ENCODE results near the gene TTC6.

The TTC6 gene

DNA sequence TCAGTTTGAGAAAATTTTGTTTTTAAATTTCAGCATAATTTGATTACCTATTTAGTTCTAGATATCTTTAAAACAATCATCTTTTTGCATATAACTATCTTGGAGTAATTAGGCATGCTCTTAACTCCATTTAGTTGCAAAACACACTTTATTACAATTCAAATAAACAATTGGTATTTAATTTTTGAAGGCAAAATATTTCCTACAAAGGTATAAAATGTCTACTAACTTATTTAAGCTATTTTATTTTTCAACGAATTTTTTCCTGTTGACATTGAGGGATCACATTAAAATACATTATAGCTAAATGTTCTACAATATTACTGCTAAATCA, 8.7 kb upstream of the TTC6 start:
- no peak for DNase-seq

DNA sequence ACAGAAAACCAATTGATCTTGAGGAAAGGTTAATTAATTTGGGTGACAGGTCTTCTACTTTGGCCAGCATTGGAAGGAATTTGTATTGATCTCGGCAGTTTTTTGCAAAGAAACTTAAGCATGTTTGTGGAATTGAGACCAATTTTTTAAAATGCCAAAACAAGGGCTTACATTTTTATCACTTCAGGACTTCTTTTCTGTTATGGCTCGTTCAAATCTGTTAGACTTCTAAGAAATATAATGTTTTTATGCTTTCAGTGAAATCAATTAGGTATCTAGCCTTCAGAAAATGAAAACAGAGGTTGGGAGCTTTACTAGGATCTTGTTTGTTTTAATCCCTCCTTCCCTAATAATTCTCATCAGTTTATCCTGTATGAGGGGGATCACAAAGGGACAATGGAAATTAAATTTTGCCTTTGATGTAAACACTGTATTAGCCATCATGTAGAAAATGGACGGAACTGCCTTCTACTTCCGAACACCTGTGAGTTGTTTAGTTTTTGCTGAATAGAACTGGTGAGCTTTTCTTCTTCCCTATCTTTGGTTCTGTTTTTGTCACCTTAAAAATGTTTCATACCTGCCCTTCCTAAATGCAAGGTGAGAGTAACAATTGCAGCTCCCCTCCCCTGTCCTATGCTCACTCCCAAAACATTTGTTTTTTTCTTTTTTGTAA, 8.2 kb upstream of the TTC6 start:
- no peak for DNase-seq

DNA sequence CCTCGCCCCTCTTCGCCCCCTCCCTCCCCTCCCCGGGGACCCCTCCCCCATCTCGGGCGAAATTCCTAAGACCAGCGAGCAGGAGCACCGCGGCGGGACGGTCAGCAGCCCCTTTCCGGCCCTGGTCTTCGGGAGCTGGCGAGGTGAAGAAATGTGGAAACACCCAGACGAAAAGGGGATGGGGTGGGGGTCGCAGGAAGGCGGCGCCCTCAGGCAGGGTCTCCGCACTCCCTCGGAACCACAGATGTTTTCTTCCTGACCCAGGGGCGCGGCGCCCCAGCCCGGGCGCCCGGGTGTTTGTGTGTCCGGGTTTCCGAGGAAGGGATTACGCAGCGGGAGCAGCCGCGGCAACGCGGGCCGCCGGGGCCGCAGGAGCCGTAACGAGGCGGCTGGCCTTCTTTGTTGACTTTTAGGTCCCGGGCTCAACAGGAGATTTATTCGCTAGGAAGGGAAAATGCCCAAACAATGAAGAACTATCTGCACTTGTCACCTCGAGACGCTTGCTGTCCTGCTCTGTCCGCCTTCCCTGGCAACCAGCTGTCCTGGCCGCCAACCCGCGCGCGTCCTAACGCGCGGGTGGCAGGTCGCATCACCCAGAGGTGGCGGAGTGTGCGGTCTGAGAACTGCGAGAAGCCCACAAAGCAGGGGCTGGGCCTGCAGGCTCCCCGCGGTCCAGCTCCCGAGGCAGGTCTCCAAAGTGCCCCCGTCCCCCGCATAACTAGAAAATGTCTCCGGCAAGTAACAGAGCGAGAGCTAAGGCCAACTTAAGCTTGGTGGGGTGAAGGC, 7.4 kb upstream of the TTC6 start:
- no peak for DNase-seq

DNA sequence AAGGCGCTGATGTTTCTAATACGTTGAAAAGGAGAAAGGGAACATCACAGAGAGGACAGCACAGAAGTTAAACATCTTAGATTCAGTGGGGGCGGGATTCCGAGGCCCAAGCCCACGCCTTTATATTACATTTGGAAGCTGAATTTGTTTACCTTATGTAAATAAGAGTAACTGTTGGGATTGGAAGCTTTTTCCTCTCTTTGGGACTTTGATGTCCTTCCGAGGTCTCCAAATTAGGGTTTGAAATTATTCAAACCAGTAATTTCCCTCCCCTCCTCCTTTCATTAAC, 6.8 kb upstream of the TTC6 start:
- no peak for DNase-seq

DNA sequence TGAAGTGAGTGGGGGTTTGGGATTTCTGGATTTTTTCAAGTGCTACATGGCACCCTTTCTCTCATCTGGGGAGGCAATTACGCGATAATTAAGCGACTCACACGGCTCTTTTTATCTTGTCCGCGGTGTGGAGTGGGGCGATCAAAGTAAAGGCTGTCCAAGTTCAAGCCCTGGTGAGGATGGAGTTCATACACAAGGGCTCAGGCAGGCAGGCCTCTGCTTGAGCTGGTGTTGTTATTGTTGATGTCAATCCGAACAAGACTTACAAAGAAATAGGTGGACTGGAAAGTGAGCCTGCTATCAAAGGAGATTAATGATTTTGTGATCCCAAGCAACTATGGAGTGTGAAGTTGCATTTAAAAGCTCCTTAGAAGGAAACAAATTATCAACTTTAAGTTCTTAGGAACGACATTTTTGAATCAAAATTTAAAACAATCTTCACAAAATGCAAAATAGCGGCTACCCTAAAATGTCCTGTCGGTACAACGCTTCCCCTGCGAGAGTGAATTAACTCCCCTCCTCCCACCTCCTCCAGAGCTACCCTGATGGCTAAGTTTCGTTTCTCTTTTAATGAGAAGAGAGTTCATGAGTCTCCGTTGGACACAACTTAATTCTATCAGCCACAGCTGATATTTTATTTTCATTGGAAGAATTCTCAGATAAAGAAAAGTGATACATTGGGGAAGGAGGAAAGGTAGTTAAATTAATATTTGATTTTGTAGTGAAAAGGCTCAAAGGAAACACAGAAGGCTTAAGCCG, 6.3 kb upstream of the TTC6 start:
- DNase-seq: no peak

DNA sequence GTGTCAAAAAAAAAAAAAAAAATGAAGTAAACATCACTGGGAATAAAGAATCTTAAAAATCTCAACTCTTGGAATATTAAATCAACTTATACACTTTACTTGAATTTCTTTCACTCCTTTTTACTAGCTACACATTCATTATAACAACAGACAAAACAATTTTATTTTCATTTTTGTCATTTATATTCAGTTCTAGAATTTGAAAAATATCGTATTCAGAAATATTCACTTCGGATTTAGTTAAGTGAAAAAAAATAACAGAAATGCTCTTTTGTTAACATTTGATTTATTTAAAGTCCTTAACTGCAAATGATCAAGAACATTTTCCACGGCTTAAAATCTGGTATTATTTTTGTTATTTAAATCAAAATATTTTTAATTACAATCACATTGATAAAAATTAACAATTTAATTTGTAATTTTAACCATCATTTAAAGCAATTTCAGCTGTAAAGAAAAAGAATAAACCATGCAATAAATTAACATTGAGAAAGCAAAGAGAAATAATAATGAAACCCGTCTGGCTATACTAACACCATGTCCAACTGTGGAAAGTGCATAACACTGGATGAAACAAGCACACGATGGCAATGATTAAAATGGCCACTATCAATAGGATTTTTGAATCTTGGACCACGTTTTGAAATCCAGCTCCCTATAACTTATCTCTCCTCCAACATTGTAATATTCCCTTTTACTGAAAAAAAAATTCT, 5.6 kb upstream of the TTC6 start:
- no peak for DNase-seq

DNA sequence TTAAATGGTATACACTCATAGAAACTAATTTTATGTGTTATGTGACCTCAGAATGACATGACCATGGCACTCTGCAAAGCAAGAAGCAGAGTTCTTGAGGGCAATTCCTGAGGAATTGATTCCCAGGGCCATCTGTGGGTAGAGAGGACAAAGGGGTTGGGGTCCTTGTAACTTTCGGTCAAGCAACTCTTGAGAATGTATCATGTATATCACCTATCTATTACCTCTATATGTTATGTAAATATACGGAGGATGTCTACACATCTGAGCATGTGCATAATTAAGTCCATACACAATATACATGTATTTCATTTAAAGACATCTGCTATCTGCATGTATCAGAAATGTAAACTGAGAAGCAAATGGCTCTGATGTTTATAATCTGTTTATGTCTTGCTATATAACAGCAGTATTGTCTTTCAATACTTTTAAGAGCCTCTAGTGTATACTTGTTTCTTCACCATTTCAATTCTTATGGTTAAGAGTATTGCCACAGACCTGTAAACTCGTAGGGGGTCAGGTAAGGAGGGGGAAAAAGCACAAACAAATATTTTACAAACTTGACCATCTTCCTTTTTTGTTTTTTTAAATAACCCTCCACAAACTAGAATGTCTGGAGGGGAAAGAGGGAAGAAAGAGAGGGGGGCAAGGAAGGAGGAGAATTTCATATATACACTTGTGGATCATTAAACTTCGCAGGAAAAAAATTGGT, 4.8 kb upstream of the TTC6 start:
- no peak for DNase-seq

DNA sequence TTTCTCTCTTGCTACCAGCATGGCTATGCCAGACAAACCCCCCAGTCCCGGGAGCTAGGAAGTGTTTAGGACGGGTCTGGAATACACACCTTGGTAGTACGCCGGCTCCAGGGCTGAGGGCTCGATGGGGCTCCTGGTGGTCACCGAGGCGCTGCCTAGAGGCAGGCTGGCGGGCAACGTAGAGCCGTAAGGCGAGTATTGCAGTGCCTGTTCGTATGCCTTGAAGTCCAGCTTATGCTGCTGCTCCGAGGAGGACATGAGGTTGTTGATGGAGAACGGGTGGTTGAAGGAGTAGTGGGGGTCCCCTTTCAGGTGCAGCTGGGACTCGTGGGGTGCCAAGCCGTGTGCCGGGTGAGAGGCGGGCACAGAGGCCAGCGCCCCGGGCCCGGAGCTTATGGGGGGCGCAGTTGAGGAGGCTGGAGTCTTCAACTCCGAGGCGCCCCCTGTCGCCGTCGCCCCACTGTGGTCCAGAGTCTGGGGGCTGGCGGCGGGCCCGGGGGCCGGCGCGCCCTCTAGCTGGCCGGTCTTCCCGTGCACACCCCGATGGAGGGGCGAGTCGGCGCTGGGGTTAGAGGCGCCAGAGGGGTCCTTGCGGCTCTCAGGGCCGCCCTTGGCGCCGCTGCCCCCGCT, 4.0 kb upstream of the TTC6 start:
- DNase-seq: no peak

DNA sequence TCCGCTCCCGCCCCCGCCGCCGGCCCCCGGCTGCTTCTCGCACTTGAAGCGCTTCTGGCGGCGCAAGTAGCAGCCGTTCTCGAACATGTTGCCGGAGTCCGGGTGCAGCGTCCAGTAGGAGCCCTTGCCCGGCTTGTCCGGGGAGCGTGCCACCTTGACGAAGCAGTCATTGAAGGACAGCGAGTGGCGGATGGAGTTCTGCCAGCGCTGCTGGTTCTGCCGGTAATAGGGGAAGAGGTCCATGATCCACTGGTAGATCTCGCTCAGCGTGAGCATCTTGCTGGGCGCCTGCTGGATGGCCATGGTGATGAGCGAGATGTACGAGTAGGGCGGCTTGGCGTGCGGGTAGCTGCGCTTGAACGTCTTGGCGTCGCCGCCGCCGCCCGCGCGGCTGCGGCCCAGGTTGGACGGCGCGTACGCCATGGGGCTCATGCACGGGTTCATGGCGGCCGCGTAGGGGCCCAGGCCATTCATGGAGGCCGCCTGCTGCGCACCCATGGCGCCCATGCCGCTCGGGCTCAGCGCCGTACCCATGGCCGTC, 3.4 kb upstream of the TTC6 start:
- DNase-seq: no peak

DNA sequence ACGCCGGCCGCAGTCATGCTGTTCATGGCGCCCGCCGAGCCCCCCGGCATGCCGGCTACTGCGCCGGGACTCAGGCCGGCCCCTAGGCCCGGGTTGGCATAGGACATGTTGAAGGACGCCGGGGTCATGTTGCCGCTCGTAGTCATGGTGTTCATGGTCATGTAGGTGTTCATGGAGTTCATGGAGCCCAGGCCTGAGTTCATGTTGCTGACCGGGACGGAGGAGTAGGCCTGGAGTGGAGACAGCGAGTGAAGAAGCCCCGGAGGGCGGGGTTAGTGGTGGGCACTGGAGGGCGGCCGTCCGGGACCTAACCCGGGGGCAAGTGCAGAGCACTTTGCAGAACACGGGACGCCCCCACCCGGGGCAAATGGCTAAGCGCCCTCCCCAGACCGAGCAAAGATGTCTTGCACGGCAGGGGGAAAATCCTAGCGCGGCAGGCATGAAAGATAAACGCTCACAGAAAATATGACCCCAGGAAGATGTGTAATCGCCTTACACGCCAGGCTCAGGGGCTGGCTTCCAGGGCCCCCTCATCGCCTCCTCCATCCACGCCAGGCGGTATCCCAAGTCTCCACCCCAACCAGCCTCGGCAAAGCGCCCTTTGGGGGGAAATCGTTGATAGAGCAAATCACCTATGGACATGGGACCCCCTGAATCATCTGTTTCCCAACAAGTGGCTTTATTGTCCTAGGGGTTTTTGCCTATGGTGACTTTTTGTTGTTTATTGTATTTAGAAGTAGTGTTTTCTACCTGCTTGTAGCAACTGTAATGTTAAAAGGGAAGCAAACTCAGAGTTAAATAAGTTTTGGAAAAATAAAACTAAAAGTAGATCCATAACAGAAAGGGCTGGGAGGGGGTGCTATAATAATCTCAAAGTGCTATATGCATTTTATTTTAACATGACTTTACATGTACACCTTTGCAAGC, 2.7 kb upstream of the TTC6 start:
- DNase-seq: no peak

DNA sequence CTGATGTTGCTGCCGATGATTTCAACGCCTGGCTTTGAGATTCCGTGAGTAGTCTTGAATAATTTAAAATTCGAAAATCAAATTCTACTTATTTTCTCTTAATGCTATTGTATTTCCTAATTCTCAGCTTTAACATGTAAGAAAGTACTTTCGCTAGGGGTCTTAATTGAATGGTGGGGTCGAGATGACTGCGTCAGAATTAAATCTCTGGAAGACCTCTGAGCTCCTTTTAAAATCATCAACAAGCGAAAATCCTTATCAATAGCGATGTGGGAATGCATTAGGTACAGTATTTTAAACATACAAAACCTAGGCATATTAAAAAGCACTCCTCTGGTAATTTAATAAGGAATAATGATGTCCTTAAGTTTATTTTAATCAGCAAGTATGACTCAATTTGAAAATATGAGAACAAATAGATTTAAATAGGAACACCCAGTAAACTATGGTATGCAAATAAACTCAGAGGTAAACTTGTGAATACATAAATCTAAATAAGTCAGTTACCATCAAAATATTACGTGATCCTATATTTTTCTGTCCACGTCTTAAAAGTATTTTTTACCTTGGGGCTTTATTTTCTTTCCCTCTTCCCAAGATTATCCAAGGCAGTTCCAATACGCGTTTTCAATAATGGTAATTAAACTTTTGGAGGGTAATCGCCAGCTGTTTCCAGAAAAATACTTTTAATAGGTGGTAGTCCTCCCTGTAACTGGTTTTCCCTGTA, 1.8 kb upstream of the TTC6 start:
- no peak for DNase-seq

DNA sequence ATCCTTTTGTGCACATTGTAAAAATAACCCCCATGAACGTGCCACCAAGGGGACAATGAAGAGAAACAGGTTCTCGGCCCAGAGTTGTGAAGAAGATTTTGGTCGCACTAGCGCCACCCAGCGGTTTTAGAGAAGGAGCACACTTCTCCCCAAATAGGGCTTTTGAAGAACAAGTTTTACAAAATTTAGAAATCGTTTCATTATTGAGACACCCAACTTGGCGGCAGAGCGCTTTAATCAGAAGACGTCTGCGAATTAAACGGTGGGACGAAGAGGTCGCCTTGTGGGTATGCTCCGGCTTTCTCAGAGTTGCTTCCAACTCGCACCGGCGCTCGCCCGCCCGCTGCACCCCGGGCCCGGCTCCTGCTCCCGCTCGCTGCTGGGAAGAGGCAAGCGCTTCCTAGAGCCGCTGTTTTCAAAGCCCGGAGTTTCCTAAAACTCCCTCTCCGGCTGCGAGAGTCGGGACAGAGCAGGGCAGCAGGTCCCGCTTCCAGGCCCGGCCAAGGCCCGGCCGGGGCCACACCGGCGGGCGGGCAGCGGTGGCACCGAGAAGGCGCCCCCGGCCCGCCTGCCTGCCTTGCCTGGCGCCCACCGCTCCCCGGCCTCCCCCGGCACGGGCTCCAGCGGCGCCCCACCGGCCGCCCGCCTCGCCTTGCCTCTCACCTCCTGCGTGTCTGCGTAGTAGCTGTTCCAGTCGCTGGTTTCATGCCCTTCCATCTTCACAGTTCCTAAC, 1.0 kb upstream of the TTC6 start:
- peak; percentile 25 for DNase-seq

DNA sequence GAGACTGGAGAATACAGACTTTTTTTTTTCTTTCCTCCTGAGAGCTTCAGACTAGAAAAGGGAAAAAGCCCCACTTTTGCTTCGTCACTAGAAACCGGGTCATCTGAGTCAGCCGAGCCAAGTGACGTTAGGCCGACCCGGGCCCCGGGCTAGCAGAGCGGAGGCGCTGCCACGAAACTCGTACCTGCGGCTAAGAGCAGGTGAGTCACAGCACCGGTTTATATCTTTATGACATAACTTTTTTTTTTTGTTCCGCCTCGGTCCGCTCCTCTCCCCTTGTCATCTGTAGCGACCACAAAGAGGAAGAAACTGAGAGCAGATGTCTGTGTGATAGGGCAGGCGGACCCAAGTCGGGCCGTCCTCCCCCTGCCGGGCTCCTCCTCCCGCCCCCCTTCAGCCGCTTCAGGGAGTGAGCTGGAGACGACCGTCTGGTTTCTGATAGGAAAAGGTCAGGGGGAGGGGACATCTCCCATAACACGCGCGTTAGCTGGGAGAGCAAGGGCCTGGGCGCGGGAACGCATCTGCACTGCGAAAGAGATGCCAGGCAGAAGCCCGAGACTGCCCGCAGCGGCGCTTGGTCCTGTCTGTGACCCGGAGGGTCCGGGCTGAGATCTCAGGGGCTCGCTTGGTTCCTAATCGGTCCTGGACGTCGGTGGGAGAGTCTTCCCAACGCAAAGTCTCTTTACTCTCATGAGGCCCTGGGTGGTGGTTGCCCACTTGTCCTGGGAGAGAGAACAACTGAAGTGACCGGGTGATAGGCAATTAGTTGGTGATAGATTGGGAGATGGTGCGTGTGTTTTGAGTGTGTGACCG, 586 bp downstream of the TTC6 start:
- peak; percentile 23 for DNase-seq

DNA sequence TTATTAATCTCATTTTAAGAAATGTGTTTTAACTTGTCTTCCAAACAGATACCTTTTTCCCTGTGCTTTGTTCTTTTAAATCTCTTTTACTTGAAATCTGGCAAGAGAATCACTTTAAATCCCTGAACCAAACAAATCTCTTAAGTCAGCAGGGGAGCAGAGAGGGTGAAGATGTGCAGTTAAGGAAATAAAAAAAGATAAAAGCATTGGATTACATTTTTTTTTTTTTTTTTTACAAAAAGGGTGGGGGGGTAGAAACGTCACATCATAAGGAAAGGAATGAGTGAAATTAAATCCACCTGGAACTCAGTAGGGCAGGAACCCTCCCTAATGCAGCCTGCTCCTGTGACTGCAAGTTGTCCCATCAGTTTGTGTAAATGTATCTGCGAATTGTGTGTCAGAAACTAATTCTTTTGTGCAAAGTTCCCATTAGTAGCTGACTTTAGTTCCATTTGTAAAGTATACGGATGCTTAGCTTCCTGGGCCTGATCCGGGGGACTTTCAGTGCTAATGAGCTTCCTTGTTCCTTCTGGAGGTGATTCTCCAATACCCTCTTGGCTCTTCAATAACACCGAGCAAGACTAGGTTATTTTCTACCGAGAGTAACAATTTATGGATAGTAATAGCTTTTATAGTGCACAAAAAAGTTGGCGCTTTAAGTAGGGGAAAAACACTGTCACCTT, 1.5 kb downstream of the TTC6 start:
- no peak for DNase-seq

DNA sequence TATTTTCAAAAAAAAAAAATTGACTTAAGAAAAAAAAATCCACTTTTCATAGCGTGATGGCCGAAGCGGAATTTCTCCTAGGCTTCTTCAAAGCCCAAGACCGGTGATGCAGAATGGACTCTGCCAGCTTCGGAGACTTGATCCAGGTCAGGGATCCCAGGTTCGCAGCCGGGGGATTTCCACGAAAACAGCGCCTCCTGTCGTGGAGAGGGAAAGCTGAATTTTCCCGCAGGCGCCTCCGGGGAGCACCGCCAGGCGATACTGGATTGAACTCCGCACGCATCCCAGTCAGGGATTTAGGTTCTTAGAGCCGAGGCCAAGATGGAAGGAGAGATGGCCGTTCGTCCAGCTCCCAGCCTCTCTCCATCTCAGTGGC, 2.1 kb downstream of the TTC6 start:
- no peak for DNase-seq

DNA sequence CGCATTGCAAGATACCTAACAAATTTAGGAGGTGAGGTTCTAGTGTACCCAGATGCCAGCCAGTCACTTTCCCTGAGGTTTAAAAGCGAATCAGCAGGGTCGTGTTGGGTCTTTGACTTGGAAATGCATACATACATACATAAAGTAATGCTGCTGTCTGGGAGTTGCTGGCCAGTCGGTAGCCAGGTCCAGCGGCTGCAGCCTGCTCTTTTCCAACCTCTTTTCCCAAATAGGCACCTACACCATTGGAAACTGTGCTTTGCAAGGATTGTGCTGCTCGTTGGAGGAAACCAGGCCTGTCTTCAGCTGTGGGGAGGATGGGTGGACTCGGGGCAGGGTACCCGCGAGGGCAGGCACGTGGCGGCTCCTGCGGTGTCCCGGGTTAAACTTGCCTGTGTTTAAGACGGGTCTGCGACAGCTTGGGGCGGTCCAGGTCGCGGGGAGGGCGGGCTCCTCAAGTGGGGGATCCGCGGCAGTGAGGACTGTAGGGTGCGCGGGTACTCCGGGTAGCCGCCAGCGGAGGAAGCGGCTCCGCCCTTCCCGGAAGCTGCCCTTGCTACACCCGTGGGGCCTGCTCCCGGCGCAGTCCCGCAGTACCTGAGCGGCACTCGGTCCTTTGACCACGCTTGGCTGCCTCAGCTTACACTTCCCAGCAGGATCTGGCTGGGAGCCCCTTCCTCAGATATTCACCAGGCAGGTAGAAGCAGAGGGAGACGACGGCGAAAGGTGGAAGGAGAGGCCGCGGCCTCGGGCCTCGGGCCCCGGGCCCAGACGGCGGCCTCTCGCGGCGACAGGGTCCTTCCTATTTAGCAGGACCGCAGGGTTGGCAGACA, 2.7 kb downstream of the TTC6 start:
- no peak for DNase-seq

All from GF-D8 (cell line).